Measurements from ENCODE around the gene RIN3.

RIN3 gene

GRCh38 chr14:92582706-92583452 is 69.3 kb downstream of the RIN3 start:
- no peak overlapping the region for H3K4me3 Mint-ChIP-seq
- DNase-seq (ENCODE audit: low spot score) = no peak

GRCh38 chr14:92584220-92584619 is 70.6 kb downstream of the RIN3 start:
- Mint-ChIP-seq H3K27me3 (ENCODE audit: low read depth) (peaks cover 50% of the 10 kb centered on the region), H3K4me3 (no peak overlapping the region), H3K9me3 (no peaks in the 10 kb centered on the region), H3K4me1 (ENCODE audit: low read depth) (peaks cover 44% of the 10 kb centered on the region), H3K27ac (no peak overlapping the region), H3K36me3 (ENCODE audit: low read depth) (peaks cover 16% of the 10 kb centered on the region)
- no peak for DNase-seq (ENCODE audit: low spot score)

More at GRCh38 chr14:92582706-92583452, 69.3 kb downstream of the RIN3 start:
- H3K36me3 Mint-ChIP-seq (ENCODE audit: low read depth) = peaks cover 14% of the 10 kb centered on the region
- no peak overlapping the region for H3K27ac Mint-ChIP-seq
- H3K4me1 Mint-ChIP-seq (ENCODE audit: low read depth) = peaks cover 48% of the 10 kb centered on the region
- H3K9me3 Mint-ChIP-seq = no peaks in the 10 kb centered on the region
- H3K27me3 Mint-ChIP-seq (ENCODE audit: low read depth) = peaks cover 50% of the 10 kb centered on the region

GRCh38 chr14:92584816-92585215 is 71.2 kb downstream of the RIN3 start:
- H3K27me3 Mint-ChIP-seq (ENCODE audit: low read depth) = peaks cover 47% of the 10 kb centered on the region
- peaks cover 46% of the 10 kb centered on the region for H3K4me1 Mint-ChIP-seq (ENCODE audit: low read depth)
- DNase-seq (ENCODE audit: low spot score) = no peak
- no peaks in the 10 kb centered on the region for H3K9me3 Mint-ChIP-seq
- peaks cover 16% of the 10 kb centered on the region for H3K36me3 Mint-ChIP-seq (ENCODE audit: low read depth)
- no peak overlapping the region for H3K27ac Mint-ChIP-seq
- H3K4me3 Mint-ChIP-seq = peak overlapping the region; percentile 78

GRCh38 chr14:92585981-92586937 is 72.7 kb downstream of the RIN3 start:
- Mint-ChIP-seq H3K27ac (peak overlapping the region; percentile 86), H3K27me3 (ENCODE audit: low read depth) (peaks cover 52% of the 10 kb centered on the region), H3K4me3 (peak overlapping the region; percentile 78), H3K9me3 (peaks cover 6% of the 10 kb centered on the region), H3K4me1 (ENCODE audit: low read depth) (peaks cover 57% of the 10 kb centered on the region), H3K36me3 (ENCODE audit: low read depth) (peaks cover 21% of the 10 kb centered on the region)
- DNase-seq (ENCODE audit: low spot score) = peak; percentile 49

GRCh38 chr14:92586963-92587699 is 73.5 kb downstream of the RIN3 start:
- Mint-ChIP-seq H3K4me1 (ENCODE audit: low read depth) (peaks cover 64% of the 10 kb centered on the region), H3K27ac (peak overlapping the region; percentile 86), H3K4me3 (peak overlapping the region; percentile 78), H3K36me3 (ENCODE audit: low read depth) (peaks cover 21% of the 10 kb centered on the region), H3K9me3 (peaks cover 12% of the 10 kb centered on the region), H3K27me3 (ENCODE audit: low read depth) (peaks cover 53% of the 10 kb centered on the region)
- DNase-seq (ENCODE audit: low spot score) = no peak

GRCh38 chr14:92587700-92588085 is 74.1 kb downstream of the RIN3 start:
- H3K27ac Mint-ChIP-seq = no peak overlapping the region
- H3K4me3 Mint-ChIP-seq = peak overlapping the region; percentile 78
- DNase-seq (ENCODE audit: low spot score) = no peak
- peaks cover 62% of the 10 kb centered on the region for H3K4me1 Mint-ChIP-seq (ENCODE audit: low read depth)
- H3K36me3 Mint-ChIP-seq (ENCODE audit: low read depth) = peaks cover 20% of the 10 kb centered on the region
- peaks cover 12% of the 10 kb centered on the region for H3K9me3 Mint-ChIP-seq
- H3K27me3 Mint-ChIP-seq (ENCODE audit: low read depth) = peaks cover 52% of the 10 kb centered on the region

GRCh38 chr14:92589213-92589852 is 75.8 kb downstream of the RIN3 start:
- Mint-ChIP-seq H3K4me3 (peak overlapping the region; percentile 7), H3K36me3 (ENCODE audit: low read depth) (peaks cover 16% of the 10 kb centered on the region), H3K9me3 (peaks cover 20% of the 10 kb centered on the region), H3K4me1 (ENCODE audit: low read depth) (peaks cover 56% of the 10 kb centered on the region), H3K27me3 (ENCODE audit: low read depth) (peaks cover 48% of the 10 kb centered on the region), H3K27ac (peak overlapping the region; percentile 33)
- no peak for DNase-seq (ENCODE audit: low spot score)

- Mint-ChIP-seq H3K9me3 (peaks cover 20% of the 10 kb centered on the region), H3K4me1 (ENCODE audit: low read depth) (peaks cover 53% of the 10 kb centered on the region), H3K4me3 (no peak overlapping the region), H3K27me3 (ENCODE audit: low read depth) (peaks cover 49% of the 10 kb centered on the region), H3K27ac (no peak overlapping the region), H3K36me3 (ENCODE audit: low read depth) (peaks cover 15% of the 10 kb centered on the region)
- no peak for DNase-seq (ENCODE audit: low spot score)
Measured at GRCh38 chr14:92590176-92590575, 76.6 kb downstream of the RIN3 start.

- peaks cover 53% of the 10 kb centered on the region for H3K27me3 Mint-ChIP-seq (ENCODE audit: low read depth)
- H3K9me3 Mint-ChIP-seq = peaks cover 20% of the 10 kb centered on the region
- H3K4me1 Mint-ChIP-seq (ENCODE audit: low read depth) = peaks cover 45% of the 10 kb centered on the region
- H3K4me3 Mint-ChIP-seq = peak overlapping the region; percentile 64
- no peak for DNase-seq (ENCODE audit: low spot score)
- peaks cover 14% of the 10 kb centered on the region for H3K36me3 Mint-ChIP-seq (ENCODE audit: low read depth)
- H3K27ac Mint-ChIP-seq = peak overlapping the region; percentile 76
Measured at GRCh38 chr14:92590941-92591340, 77.4 kb downstream of the RIN3 start.

- DNase-seq (ENCODE audit: low spot score) = no peak
- Mint-ChIP-seq H3K4me1 (ENCODE audit: low read depth) (peaks cover 41% of the 10 kb centered on the region), H3K27ac (peak overlapping the region; percentile 76), H3K4me3 (peak overlapping the region; percentile 64), H3K36me3 (ENCODE audit: low read depth) (peaks cover 14% of the 10 kb centered on the region), H3K27me3 (ENCODE audit: low read depth) (peaks cover 56% of the 10 kb centered on the region), H3K9me3 (peaks cover 20% of the 10 kb centered on the region)
Measured at GRCh38 chr14:92591346-92591745, 77.8 kb downstream of the RIN3 start.

GRCh38 chr14:92595267-92595666 is 81.7 kb downstream of the RIN3 start:
- H3K9me3 Mint-ChIP-seq = peaks cover 20% of the 10 kb centered on the region
- no peak for DNase-seq (ENCODE audit: low spot score)
- H3K36me3 Mint-ChIP-seq (ENCODE audit: low read depth) = peaks cover 7% of the 10 kb centered on the region
- H3K4me3 Mint-ChIP-seq = no peak overlapping the region
- peaks cover 60% of the 10 kb centered on the region for H3K27me3 Mint-ChIP-seq (ENCODE audit: low read depth)
- H3K27ac Mint-ChIP-seq = no peak overlapping the region
- H3K4me1 Mint-ChIP-seq (ENCODE audit: low read depth) = peaks cover 26% of the 10 kb centered on the region

GRCh38 chr14:92596331-92596907 is 82.8 kb downstream of the RIN3 start:
- H3K27ac Mint-ChIP-seq = no peak overlapping the region
- no peak for DNase-seq (ENCODE audit: low spot score)
- peaks cover 59% of the 10 kb centered on the region for H3K27me3 Mint-ChIP-seq (ENCODE audit: low read depth)

More at GRCh38 chr14:92596331-92596907, 82.8 kb downstream of the RIN3 start:
- Mint-ChIP-seq H3K4me3 (no peak overlapping the region), H3K9me3 (peaks cover 12% of the 10 kb centered on the region), H3K36me3 (ENCODE audit: low read depth) (peaks cover 3% of the 10 kb centered on the region), H3K4me1 (ENCODE audit: low read depth) (peaks cover 18% of the 10 kb centered on the region)

All from T-helper 2 cell treated with Interferon-gamma antibody and Interleukin-4, amounts not matched to agents 5 μg/mL and 100 μg/mL, for 36 hours (primary cell).